Mesenchymal stem cell (in vitro differentiated cells and primary cell): ENCODE data around the gene PAQR9.

Source experiments
- DNase-seq: peaks from one replicate; pipeline ENCODE4 v3.0.0-alpha.2; 2013
- H2AFZ ChIP-seq: one replicate; pipeline ENCODE4 v1.6.1; 2013; ENCODE audit warnings: low read depth, mild to moderate bottlenecking, control low read depth, inconsistent platforms, low read length, moderate library complexity
- H2AK5ac ChIP-seq: 2 replicates; pipeline ENCODE4 v1.6.1; 2013; ENCODE audit warnings: low read length, moderate library complexity, mild to moderate bottlenecking, inconsistent platforms; ENCODE audit not compliant: severe bottlenecking
- H2BK120ac ChIP-seq: one replicate; pipeline ENCODE4 v1.6.1; 2013; ENCODE audit warnings: low read depth, mild to moderate bottlenecking, inconsistent platforms, low read length, moderate library complexity
- H2BK12ac ChIP-seq, 2 experiments: one replicate each; pipeline ENCODE4 v1.6.1; 2013; ENCODE audit warnings: inconsistent platforms in 2 of 2, low read length in 2 of 2, mild to moderate bottlenecking in 2 of 2, moderate library complexity in 2 of 2, control low read depth in 1 of 2
- H2BK15ac ChIP-seq: one replicate; pipeline ENCODE4 v1.6.1; 2013; ENCODE audit warnings: mild to moderate bottlenecking, low read depth, inconsistent platforms; ENCODE audit not compliant: poor library complexity, severe bottlenecking
- H2BK5ac ChIP-seq: 2 replicates; pipeline ENCODE4 v1.6.1; 2013; ENCODE audit warnings: low read depth, mild to moderate bottlenecking, low read length, control low read depth, inconsistent platforms; ENCODE audit not compliant: poor library complexity, severe bottlenecking
- H3K14ac ChIP-seq, 2 experiments: one replicate each; pipeline ENCODE4 v1.6.1; 2013; ENCODE audit warnings: inconsistent platforms in 2 of 2, low read length in 2 of 2, control low read depth in 1 of 2, mild to moderate bottlenecking in 1 of 2, moderate library complexity in 1 of 2
- H3K18ac ChIP-seq, 2 experiments: one replicate each; pipeline ENCODE4 v1.6.1; 2013; ENCODE audit warnings: inconsistent platforms in 2 of 2, low read length in 2 of 2, control low read depth in 1 of 2, low read depth in 1 of 2, mild to moderate bottlenecking in 1 of 2
- H3K23ac ChIP-seq, 2 experiments: one replicate each; pipeline ENCODE4 v1.6.1; 2013; ENCODE audit warnings: inconsistent platforms in 2 of 2, low read length in 2 of 2, mild to moderate bottlenecking in 2 of 2, moderate library complexity in 2 of 2, control low read depth in 1 of 2
- H3K27ac ChIP-seq: 2 replicates; pipeline ENCODE4 v1.5.1; 2013; ENCODE audit warnings: mild to moderate bottlenecking, moderate library complexity, low read length, control low read depth, inconsistent platforms; ENCODE audit not compliant: poor library complexity, severe bottlenecking
- H3K27me3 ChIP-seq, 2 experiments: 2 replicates each; pipeline versions ENCODE4 v1.6.1 to v1.7.0; 2013; ENCODE audit warnings: low read length in 2 of 2, mild to moderate bottlenecking in 2 of 2, moderate library complexity in 2 of 2, control low read depth in 1 of 2, inconsistent platforms in 1 of 2; ENCODE audit not compliant: control insufficient read depth in 1 of 2, insufficient read depth in 1 of 2
- H3K36me3 ChIP-seq, 2 experiments: 2 replicates each; pipeline versions ENCODE4 v1.6.1 to v1.7.0; 2013; ENCODE audit warnings: low read length in 2 of 2, control low read depth in 1 of 2, inconsistent platforms in 1 of 2, low read depth in 1 of 2, mild to moderate bottlenecking in 1 of 2; ENCODE audit not compliant: insufficient read depth in 2 of 2, control insufficient read depth in 1 of 2
- H3K4ac ChIP-seq, 2 experiments: one replicate each; pipeline ENCODE4 v1.6.1; 2013; ENCODE audit warnings: inconsistent platforms in 2 of 2, low read length in 2 of 2, mild to moderate bottlenecking in 2 of 2, moderate library complexity in 2 of 2, control low read depth in 1 of 2, low read depth in 1 of 2
- H3K4me1 ChIP-seq: 2 replicates; pipeline ENCODE4 v1.6.1; 2013; ENCODE audit warnings: low read depth, low read length, control low read depth; ENCODE audit not compliant: control insufficient read depth, insufficient read depth
- H3K4me2 ChIP-seq: 2 replicates; pipeline ENCODE4 v1.6.1; 2013; ENCODE audit warnings: low read length, mild to moderate bottlenecking, inconsistent platforms; ENCODE audit not compliant: poor library complexity, severe bottlenecking
- H3K4me3 ChIP-seq, 2 experiments: 2 replicates each; pipeline versions ENCODE4 v1.5.1 to v1.7.0; 2013; ENCODE audit warnings: low read length in 2 of 2, mild to moderate bottlenecking in 2 of 2, control low read depth in 1 of 2, low read depth in 1 of 2; ENCODE audit not compliant: insufficient read depth in 1 of 2
- H3K79me1 ChIP-seq: replicated peaks from 2 replicates; pipeline ENCODE4 v1.6.1; 2013; ENCODE audit warnings: mild to moderate bottlenecking, control low read depth, low read length, inconsistent platforms; ENCODE audit not compliant: poor library complexity, severe bottlenecking
- H3K9ac ChIP-seq: 2 replicates; pipeline ENCODE4 v1.7.0; 2013; ENCODE audit warnings: mild to moderate bottlenecking, low read length, moderate library complexity
- H3K9me3 ChIP-seq: 2 replicates; pipeline ENCODE4 v1.7.0; 2013; ENCODE audit warnings: mild to moderate bottlenecking, low read length; ENCODE audit not compliant: control insufficient read depth
- H4K8ac ChIP-seq: one replicate; pipeline ENCODE4 v1.6.1; 2013; ENCODE audit warnings: inconsistent platforms, mild to moderate bottlenecking, low read length, moderate library complexity
- H4K91ac ChIP-seq: one replicate; pipeline ENCODE4 v1.6.1; 2013; ENCODE audit warnings: mild to moderate bottlenecking, low read length, inconsistent platforms
- WGBS: methylation state at CpG from one replicate; pipeline ENCODE4 v1.1.7; 2013; ENCODE audit warnings: mixed read lengths; 5-methylcytosine and 5-hydroxymethylcytosine counted together

Gene PAQR9

DNA sequence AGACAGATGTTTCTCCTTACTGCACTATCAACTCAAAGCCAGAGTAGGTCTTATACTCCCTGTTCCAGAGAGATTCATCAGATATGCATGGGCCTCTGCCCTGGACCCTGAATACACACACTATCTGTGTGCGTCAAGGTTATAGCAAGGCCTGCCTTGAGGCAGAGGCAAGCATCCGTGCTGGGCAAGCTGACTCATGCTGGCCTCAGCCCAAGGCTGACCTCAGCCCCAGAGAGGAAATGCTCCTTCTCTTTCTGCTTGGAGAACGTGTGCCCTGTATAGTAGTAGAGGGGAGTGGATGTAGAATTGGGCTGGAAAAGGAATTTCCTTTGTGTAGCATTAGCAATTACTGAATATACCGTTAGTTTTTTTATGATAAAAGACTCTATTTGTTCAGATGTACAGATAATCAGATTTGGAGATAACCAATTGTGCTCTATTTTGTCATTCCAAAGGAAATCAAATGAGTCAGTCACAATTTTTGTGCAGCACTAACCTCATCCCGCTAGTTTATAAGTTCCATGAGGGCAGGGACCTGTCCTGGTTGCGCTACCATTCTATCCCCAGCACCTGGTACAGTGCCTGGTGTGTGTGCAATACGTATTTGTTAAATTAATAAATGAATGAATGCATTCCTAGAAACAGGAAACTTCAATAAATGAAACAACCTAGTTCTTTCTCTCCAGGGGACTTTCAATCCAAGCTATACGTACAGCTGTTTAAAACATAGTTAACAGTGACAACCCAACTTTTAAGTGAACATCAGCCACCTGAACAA lies 13.3 kb upstream of the PAQR9 start:
- Histone ChIP-seq H2BK15ac (no peak overlapping the region), H3K79me1 (no peaks in the 10 kb centered on the region), H2AK5ac (no peak overlapping the region), H2BK120ac (no peak overlapping the region), H3K4me1 (peaks cover 4% of the 10 kb centered on the region), H3K27ac (peak overlapping the region; percentile 71), H2AFZ (no peak overlapping the region), H3K9me3 (no peaks in the 10 kb centered on the region), H3K18ac (no peak overlapping the region), H3K14ac (no peak overlapping the region), H3K9ac (peak overlapping the region; percentile 31), H3K4ac (no peak overlapping the region), H4K91ac (no peak overlapping the region), H2BK12ac (no peak overlapping the region), H3K23ac (no peak overlapping the region), H3K27me3 (no peaks in the 10 kb centered on the region), H3K4me2 (no peak overlapping the region), H3K36me3 (no peaks in the 10 kb centered on the region), H3K4me3 (peak overlapping the region in 1 of 2 experiments; percentile 15), H2BK5ac (no peak overlapping the region), H4K8ac (no peak overlapping the region)
- WGBS: 43% methylated on average over 5 of the region's 8 CpGs
- DNase-seq: peak; percentile 89

DNA sequence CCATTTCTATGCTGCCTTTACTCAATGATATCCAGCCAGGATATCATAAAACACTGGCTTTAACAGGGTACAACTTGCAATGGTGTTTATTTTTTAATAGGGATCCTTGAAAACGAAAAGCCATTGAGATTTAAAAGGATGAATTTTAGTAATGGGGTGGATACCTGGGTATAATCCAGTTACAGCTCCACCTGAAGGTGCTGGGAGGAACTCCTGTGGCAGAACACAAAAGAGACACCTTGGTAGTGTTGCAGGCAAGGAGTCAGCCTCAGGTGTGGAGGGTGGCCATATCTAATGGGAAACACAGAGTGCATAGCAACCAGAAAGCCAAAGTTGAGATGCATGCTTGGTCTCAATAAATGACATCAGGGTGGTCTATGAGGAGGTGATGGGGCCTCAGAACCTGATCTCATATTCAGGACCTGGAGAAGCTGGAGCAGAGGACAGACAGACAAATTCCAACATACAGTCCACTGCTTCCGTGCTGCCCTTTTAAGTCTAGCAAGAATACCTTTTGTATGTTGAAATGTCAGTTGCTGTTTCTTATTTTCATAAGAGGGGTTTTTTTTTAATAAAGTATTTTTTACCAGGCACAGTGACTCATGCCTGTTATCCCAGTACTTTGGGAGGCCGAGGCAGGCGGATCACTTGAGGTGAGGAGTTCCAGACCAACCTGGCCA lies 12.0 kb upstream of the PAQR9 start:
- Histone ChIP-seq H3K4me3 (no peak overlapping the region), H3K27me3 (no peaks in the 10 kb centered on the region), H3K14ac (no peak overlapping the region), H3K9me3 (no peaks in the 10 kb centered on the region), H4K91ac (no peak overlapping the region), H2BK120ac (no peak overlapping the region), H2AK5ac (no peak overlapping the region), H3K4me1 (peaks cover 4% of the 10 kb centered on the region), H3K79me1 (no peaks in the 10 kb centered on the region), H2BK5ac (no peak overlapping the region), H2AFZ (no peak overlapping the region), H2BK15ac (no peak overlapping the region), H3K27ac (no peak overlapping the region), H3K18ac (no peak overlapping the region), H4K8ac (no peak overlapping the region), H2BK12ac (no peak overlapping the region), H3K4me2 (no peak overlapping the region), H3K23ac (no peak overlapping the region), H3K9ac (no peak overlapping the region), H3K36me3 (no peaks in the 10 kb centered on the region), H3K4ac (no peak overlapping the region)
- no peak for DNase-seq
- WGBS: 93% methylated on average over 3 of the region's 4 CpGs

DNA sequence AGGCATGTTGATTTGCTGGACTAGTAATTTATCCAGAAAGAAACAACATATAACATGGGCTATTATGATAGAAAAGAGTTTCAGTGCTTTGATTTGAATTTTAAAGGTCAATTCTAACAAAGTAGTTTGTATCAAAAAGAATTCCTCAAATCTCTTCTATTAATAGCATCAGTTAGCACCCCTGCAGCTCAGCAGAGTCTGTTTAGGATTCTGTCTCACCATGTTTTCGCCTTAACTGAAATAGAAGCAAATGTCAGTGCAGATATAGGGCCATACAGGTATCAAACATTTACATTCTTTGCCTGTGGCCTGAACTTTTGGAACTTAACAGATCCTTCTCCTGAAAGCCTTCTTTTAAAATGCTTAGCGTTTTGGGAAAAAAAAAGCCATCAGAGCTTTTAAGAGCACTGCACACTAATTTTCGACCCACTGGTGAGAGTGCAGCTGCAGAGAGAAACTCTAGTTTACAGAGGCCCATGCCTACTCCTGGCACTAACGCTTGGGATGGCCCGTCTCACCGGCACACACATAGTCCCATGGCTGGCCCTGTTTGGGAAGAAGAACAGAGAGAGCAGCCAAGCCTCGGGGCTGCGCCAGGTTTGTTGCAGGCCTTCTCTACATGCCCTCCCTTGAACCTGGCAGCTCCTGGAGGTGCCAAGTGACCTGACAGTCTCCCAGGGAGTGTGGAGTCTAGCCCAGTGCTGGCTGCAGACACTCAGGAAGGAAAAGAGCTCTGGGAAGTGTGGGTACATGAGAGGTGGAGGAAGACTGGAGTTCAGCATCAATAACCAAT lies 9.9 kb upstream of the PAQR9 start:
- 94% methylated on average over 8 of the region's 8 CpGs for WGBS
- Histone ChIP-seq H3K4ac (no peak overlapping the region), H3K9ac (no peak overlapping the region), H2BK120ac (no peak overlapping the region), H2BK15ac (no peak overlapping the region), H3K36me3 (no peaks in the 10 kb centered on the region), H3K18ac (no peak overlapping the region), H3K27me3 (no peaks in the 10 kb centered on the region), H3K23ac (no peak overlapping the region), H4K8ac (no peak overlapping the region), H2AFZ (no peak overlapping the region), H3K4me3 (no peak overlapping the region), H3K27ac (no peak overlapping the region), H3K14ac (no peak overlapping the region), H2BK12ac (no peak overlapping the region), H3K4me1 (peaks cover 4% of the 10 kb centered on the region), H2BK5ac (no peak overlapping the region), H4K91ac (no peak overlapping the region), H2AK5ac (no peak overlapping the region), H3K79me1 (no peaks in the 10 kb centered on the region), H3K4me2 (no peak overlapping the region), H3K9me3 (no peaks in the 10 kb centered on the region)
- no peak for DNase-seq
